GM12892 (cell line): ENCODE data around the gene WWOX.

Experiments
- POLR2A ChIP-seq: IDR thresholded peaks from 2 replicates; pipeline ENCODE4 v1.6.1; 2011; ENCODE audit warnings: low read depth, low read length, control low read depth
- POLR2AphosphoS5 ChIP-seq: IDR thresholded peaks from 2 replicates; pipeline ENCODE4 v1.6.1; 2011; ENCODE audit warnings: low read depth, low read length, control low read depth
- TAF1 ChIP-seq: IDR thresholded peaks from 2 replicates; pipeline ENCODE4 v1.6.1; 2011; ENCODE audit warnings: low read depth, mild to moderate bottlenecking, control low read depth, low read length, borderline replicate concordance

DNA sequence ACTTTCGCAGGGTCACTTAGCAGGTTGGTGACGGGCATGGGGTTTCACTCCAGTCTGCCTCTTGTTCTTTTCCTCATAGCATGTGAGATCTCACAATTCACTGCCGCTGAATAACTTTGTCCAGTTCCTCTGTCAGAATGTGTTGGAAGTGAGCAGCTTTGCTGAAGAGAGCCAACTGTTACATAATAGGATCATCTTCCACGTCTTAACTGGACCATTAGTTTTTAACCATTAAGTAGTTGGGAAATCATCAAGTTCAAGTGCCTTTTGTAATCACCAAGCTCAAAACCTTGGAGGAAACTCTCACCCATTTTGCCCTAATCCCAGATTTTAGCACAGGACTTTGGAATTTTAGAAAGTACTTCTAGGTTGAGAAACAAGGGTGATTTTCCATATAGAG, 290.6 kb downstream of the WWOX start:
- no peak for TF ChIP-seq POLR2A
- no peak for TF ChIP-seq TAF1
- no peak for TF ChIP-seq POLR2AphosphoS5
